HepG2 (cell line): ENCODE results near the gene RANBP3L. TPM values are rescaled to one million over a fixed set of nuclear protein-coding genes. Genes with fewer than 3 reads are reported as not detected.
A peak's percentile ranks its signal among the peaks of the same experiment; 100 is the strongest.

Experiments used
- ATF1 ChIP-seq: IDR thresholded peaks from 2 replicates; pipeline ENCODE4 v1.6.1; 2016; ENCODE audit warnings: mild to moderate bottlenecking, control low read depth
- CREM ChIP-seq, 2 experiments: sonication (generic) in 1 of 2; formaldehyde crosslinking in 1 of 2; IDR thresholded peaks; 2 replicates each; pipeline versions ENCODE4 v1.4.0 to v1.6.1; 2016 to 2020; ENCODE audit warnings: antibody characterized with exemption in 1 of 2, mild to moderate bottlenecking in 1 of 2, missing genetic modification reagents in 1 of 2
- FOXJ3 ChIP-seq: sonication (generic); formaldehyde crosslinking; IDR thresholded peaks from 2 replicates; pipeline ENCODE4 v1.4.0; 2020; ENCODE audit warnings: missing genetic modification reagents, mild to moderate bottlenecking, borderline replicate concordance
- HDAC1 ChIP-seq: sonication (generic); formaldehyde crosslinking; IDR thresholded peaks from 2 replicates; pipeline ENCODE4 v1.5.1; 2020; ENCODE audit warnings: mild to moderate bottlenecking, missing genetic modification reagents
- KAT8 ChIP-seq: IDR thresholded peaks from 2 replicates; pipeline ENCODE4 v1.6.1; 2016; ENCODE audit warnings: missing genetic modification reagents, missing compliant biosample characterization
- LCORL ChIP-seq, 2 experiments: fragments of 450-650 bp in 1 of 2; sonication (generic) in 1 of 2; formaldehyde crosslinking in 1 of 2; IDR thresholded peaks; 2 replicates each; pipeline versions ENCODE4 v1.5.0 to v1.6.1; 2017 to 2020; ENCODE audit warnings: antibody characterized with exemption in 1 of 2, missing genetic modification reagents in 1 of 2
- MAFK ChIP-seq, 2 experiments: IDR thresholded peaks in 1 of 2; conservative IDR thresholded peaks in 1 of 2; 2 replicates each; pipeline ENCODE4 v1.6.1; 2011; ENCODE audit warnings: improper control_type of control experiment in 2 of 2, low read length in 2 of 2
- PHF8 ChIP-seq: sonication (generic); formaldehyde crosslinking; IDR thresholded peaks from 2 replicates; pipeline ENCODE4 v1.5.0; 2020; ENCODE audit warnings: missing genetic modification reagents
- SETDB1 ChIP-seq: sonication (generic); formaldehyde crosslinking; IDR thresholded peaks from 2 replicates; pipeline ENCODE4 v1.5.1; 2020; ENCODE audit warnings: missing genetic modification reagents, mild to moderate bottlenecking, borderline replicate concordance
- SIN3A ChIP-seq: IDR thresholded peaks from 2 replicates; pipeline ENCODE4 v1.6.1; 2011; ENCODE audit warnings: low read depth, mild to moderate bottlenecking, control low read depth, low read length, borderline replicate concordance
- SIN3B ChIP-seq: fragments of 150-350 bp; IDR thresholded peaks from 2 replicates; pipeline ENCODE4 v1.6.1; 2014; ENCODE audit warnings: low read length
- SP2 ChIP-seq: sonication (generic); formaldehyde crosslinking; IDR thresholded peaks from 2 replicates; pipeline ENCODE4 v1.5.1; 2020; ENCODE audit warnings: mild to moderate bottlenecking, missing genetic modification reagents
- SRF ChIP-seq: IDR thresholded peaks from 2 replicates; pipeline ENCODE4 v1.6.1; 2011; ENCODE audit warnings: mild to moderate bottlenecking, low read depth, low read length, moderate library complexity
- SYNCRIP ChIP-seq: fragments of 200-400 bp; formaldehyde crosslinking; IDR thresholded peaks from 2 replicates; pipeline ENCODE4 v1.6.1; 2018; ENCODE audit warnings: mild to moderate bottlenecking, low read depth, low read length; ENCODE audit not compliant: insufficient read depth
- TBP ChIP-seq: sonication (generic); formaldehyde crosslinking; IDR thresholded peaks from 2 replicates; pipeline ENCODE4 v1.5.0; 2020; ENCODE audit warnings: missing genetic modification reagents
- ZFP37 ChIP-seq: sonication (generic); formaldehyde crosslinking; IDR thresholded peaks from 2 replicates; pipeline ENCODE4 v1.4.0; 2020; ENCODE audit warnings: missing genetic modification reagents, borderline replicate concordance
- ZMYM4 ChIP-seq: sonication (generic); formaldehyde crosslinking; IDR thresholded peaks from 2 replicates; pipeline ENCODE4 v1.8.1; 2023; ENCODE audit warnings: mild to moderate bottlenecking, missing genetic modification reagents
- ZNF253 ChIP-seq: sonication (generic); formaldehyde crosslinking; IDR thresholded peaks from 2 replicates; pipeline ENCODE4 v1.8.0; 2022; ENCODE audit warnings: mild to moderate bottlenecking, missing genetic modification reagents, borderline replicate concordance
- ZNF329 ChIP-seq: sonication (generic); formaldehyde crosslinking; IDR thresholded peaks from 2 replicates; pipeline ENCODE4 v1.9.0; 2021; ENCODE audit warnings: low read depth, mild to moderate bottlenecking, missing genetic modification reagents
- ZNF335 ChIP-seq: sonication (generic); formaldehyde crosslinking; IDR thresholded peaks from 2 replicates; pipeline ENCODE4 v1.4.0; 2020; ENCODE audit warnings: missing genetic modification reagents
- ZNF550 ChIP-seq: sonication (generic); formaldehyde crosslinking; IDR thresholded peaks from 2 replicates; pipeline ENCODE4 v1.4.0; 2020; ENCODE audit warnings: mild to moderate bottlenecking, missing genetic modification reagents, borderline replicate concordance
- ZNF678 ChIP-seq: sonication (generic); formaldehyde crosslinking; IDR thresholded peaks from 2 replicates; pipeline ENCODE4 v1.4.0; 2020; ENCODE audit warnings: mild to moderate bottlenecking, missing genetic modification reagents
- ZNF737 ChIP-seq: sonication (generic); formaldehyde crosslinking; IDR thresholded peaks from 2 replicates; pipeline ENCODE4 v1.5.0; 2020; ENCODE audit warnings: missing genetic modification reagents, mild to moderate bottlenecking, borderline replicate concordance
- ZNF788 ChIP-seq: sonication (generic); formaldehyde crosslinking; IDR thresholded peaks from 2 replicates; pipeline ENCODE4 v1.5.0; 2020; ENCODE audit warnings: mild to moderate bottlenecking, missing genetic modification reagents, borderline replicate concordance
- ZNF879 ChIP-seq: sonication (generic); formaldehyde crosslinking; IDR thresholded peaks from 2 replicates; pipeline ENCODE4 v1.8.1; 2023; ENCODE audit warnings: missing genetic modification reagents
- polyA plus RNA-seq, 8 experiments: library from polyadenylated mRNA; depleted of rRNA in 3 of 8; stranded (reverse) in 7 of 8; unstranded in 1 of 8; fragments of >200 nt; fragmentation: Illumina TruSeq in 4 of 8; extraction: Trizol in 4 of 8; gene quantifications; 2 replicates each; pipeline versions ENCODE4 v1.2.1 to v1.2.3, GENCODE V29; 2011 to 2016; ENCODE audit warnings: low read depth in 4 of 8, missing spikeins in 1 of 8, mixed read lengths in 1 of 8; ENCODE audit not compliant: insufficient read depth in 1 of 8
- total RNA-seq, 5 experiments: library from RNA; depleted of rRNA; stranded (reverse); fragments of >200 nt; fragmentation: Illumina TruSeq; extraction: Trizol; gene quantifications; 2 replicates each; pipeline ENCODE4 v1.2.3, GENCODE V29; 2016; ENCODE audit warnings: low read depth in 1 of 5
- TF ChIP-seq, protein P1 (sequence below): sonication (generic); formaldehyde crosslinking; conservative IDR thresholded peaks from 2 replicates; pipeline ENCODE4 v1.4.0; 2020; ENCODE audit warnings: missing genetic modification reagents
- TF ChIP-seq, protein P2 (sequence below): IDR thresholded peaks from 2 replicates; pipeline ENCODE4 v1.6.1; 2016; ENCODE audit warnings: missing compliant biosample characterization, missing genetic modification reagents, borderline replicate concordance
- TF ChIP-seq, protein P3 (sequence below): sonication (generic); formaldehyde crosslinking; IDR thresholded peaks from 2 replicates; pipeline ENCODE4 v1.4.0; 2020; ENCODE audit warnings: low read depth, mild to moderate bottlenecking, missing genetic modification reagents

RANBP3L gene
- total and polyA plus RNA-seq, 2 of the 13 experiments (the other 11 are each of a cell fraction or from before 2014, with no cell fraction given): 0.09 TPM; not detected in 1

DNA sequence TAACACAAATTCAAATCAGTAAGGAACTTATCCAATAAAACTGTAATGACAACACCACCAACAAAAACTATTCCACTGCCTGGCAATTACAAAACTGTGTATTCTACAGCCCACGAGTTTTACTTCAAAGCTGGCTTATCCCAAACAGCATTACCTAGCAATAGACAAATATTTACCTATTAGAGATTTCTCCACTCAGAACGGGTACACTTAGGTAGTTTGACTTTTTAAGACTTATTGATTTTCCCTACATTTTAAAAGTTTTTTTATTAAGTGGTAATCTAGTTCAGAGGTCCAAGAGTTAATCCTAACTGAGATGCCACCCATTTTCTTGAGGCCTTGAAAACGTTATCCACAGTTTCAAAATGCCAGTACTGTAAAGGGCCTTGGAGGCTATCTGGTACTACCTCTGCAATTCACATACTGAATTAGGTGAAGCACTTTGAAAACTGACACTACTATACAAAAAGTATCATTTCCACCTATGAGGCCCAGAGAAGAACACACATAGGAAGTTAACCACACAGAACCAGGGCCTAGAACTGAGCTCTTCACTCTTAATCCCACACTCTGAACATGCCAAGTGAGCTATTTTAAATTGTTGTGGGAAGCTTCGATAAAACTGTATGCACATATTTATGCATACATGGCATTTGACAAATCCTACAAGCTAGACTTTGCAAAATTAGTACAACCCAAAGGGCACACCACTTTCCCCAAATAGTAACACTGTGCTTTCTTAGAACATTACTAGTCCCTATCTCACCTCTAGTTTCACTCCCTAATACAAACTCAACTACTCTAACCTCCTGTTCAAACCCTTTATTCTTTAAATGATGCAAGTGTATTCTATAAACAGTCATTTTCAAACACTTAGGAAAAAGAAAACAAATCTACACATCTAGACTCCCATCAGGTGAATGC is 62.1 kb downstream of the RANBP3L start (continued):
- TF ChIP-seq ZMYM4 (CRISPR knock-in tag) (0 out of 2 replicates have a peak, but pooled peaks have one; percentile 59), TBP (CRISPR knock-in tag) (no peak), ZNF879 (CRISPR knock-in tag) (no peak), ZNF678 (no peak), ZNF788 (CRISPR knock-in tag) (no peak), ZNF335 (no peak), ZNF737 (CRISPR knock-in tag) (no peak), SYNCRIP (no peak), ZNF329 (CRISPR knock-in tag) (no peak), SIN3B (no peak), SIN3A (0 out of 2 replicates have a peak, but pooled peaks have one; percentile 35), CREM (IDR thresholded peaks at IDR 0.05) (peak; percentile 87), CREM (CRISPR knock-in tag; IDR thresholded peaks at IDR 0.05) (no peak), HDAC1 (CRISPR knock-in tag) (peak; percentile 73), ZNF550 (CRISPR knock-in tag) (no peak), MAFK (conservative IDR thresholded peaks at IDR 0.05 in 1 of 2, IDR thresholded peaks at IDR 0.05 in 1 of 2; ENCODE audit: low read length in 2 of 2) (no peak), PHF8 (CRISPR knock-in tag) (no peak), ZNF253 (no peak), ZFP37 (no peak), SRF (no peak), KAT8 (CRISPR knock-in tag) (peak; percentile 66; the same call in 1 of the 2 replicates), FOXJ3 (peak; percentile 92; the same call in 1 of the 2 replicates), LCORL (IDR thresholded peaks at IDR 0.05) (peak; percentile 65; the same call in 1 of the 2 replicates), LCORL (CRISPR knock-in tag; IDR thresholded peaks at IDR 0.05) (peak; percentile 61), ATF1 (CRISPR knock-in tag) (peak; percentile 71), SETDB1 (CRISPR knock-in tag) (no peak), SP2 (CRISPR knock-in tag) (no peak)
- TF ChIP-seq, protein P1, sequence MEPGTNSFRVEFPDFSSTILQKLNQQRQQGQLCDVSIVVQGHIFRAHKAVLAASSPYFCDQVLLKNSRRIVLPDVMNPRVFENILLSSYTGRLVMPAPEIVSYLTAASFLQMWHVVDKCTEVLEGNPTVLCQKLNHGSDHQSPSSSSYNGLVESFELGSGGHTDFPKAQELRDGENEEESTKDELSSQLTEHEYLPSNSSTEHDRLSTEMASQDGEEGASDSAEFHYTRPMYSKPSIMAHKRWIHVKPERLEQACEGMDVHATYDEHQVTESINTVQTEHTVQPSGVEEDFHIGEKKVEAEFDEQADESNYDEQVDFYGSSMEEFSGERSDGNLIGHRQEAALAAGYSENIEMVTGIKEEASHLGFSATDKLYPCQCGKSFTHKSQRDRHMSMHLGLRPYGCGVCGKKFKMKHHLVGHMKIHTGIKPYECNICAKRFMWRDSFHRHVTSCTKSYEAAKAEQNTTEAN (CRISPR knock-in tag): no peak
- TF ChIP-seq, protein P2, sequence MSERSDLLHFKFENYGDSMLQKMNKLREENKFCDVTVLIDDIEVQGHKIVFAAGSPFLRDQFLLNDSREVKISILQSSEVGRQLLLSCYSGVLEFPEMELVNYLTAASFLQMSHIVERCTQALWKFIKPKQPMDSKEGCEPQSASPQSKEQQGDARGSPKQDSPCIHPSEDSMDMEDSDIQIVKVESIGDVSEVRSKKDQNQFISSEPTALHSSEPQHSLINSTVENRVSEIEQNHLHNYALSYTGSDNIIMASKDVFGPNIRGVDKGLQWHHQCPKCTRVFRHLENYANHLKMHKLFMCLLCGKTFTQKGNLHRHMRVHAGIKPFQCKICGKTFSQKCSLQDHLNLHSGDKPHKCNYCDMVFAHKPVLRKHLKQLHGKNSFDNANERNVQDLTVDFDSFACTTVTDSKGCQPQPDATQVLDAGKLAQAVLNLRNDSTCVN (CRISPR knock-in tag): no peak
- TF ChIP-seq, protein P3, sequence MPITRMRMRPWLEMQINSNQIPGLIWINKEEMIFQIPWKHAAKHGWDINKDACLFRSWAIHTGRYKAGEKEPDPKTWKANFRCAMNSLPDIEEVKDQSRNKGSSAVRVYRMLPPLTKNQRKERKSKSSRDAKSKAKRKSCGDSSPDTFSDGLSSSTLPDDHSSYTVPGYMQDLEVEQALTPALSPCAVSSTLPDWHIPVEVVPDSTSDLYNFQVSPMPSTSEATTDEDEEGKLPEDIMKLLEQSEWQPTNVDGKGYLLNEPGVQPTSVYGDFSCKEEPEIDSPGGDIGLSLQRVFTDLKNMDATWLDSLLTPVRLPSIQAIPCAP (CRISPR knock-in tag): no peak
